HG02970 (cell line): ENCODE measurements around the gene SCUBE3.

Source experiments
- ATAC-seq: cut with Tn5 transposase; IDR thresholded peaks from one replicate; pipeline ENCODE4 v1.9.1; 2021; ENCODE audit warnings: mild to moderate bottlenecking, moderate library complexity, moderate number of reproducible peaks; ENCODE audit not compliant: unreplicated experiment, low FRiP score

Gene SCUBE3

GRCh38 chr6:35213824-35214756 is at the start of gene SCUBE3:
Gene SCUBE3, plus strand, starts transcription at chr6:35213956. Its CDS starts 463 bp downstream, at chr6:35214419.
- no peak for ATAC-seq

GRCh38 chr6:35164277-35164676 is 49.5 kb upstream of the SCUBE3 start:
- ATAC-seq = no peak

- no peak for ATAC-seq
Measured at GRCh38 chr6:35164868-35165267, 48.9 kb upstream of the SCUBE3 start.

GRCh38 chr6:35165630-35166071 is 48.1 kb upstream of the SCUBE3 start:
- ATAC-seq = no peak

- no peak for ATAC-seq
Measured at GRCh38 chr6:35166116-35166515, 47.6 kb upstream of the SCUBE3 start.

GRCh38 chr6:35166520-35166919 is 47.2 kb upstream of the SCUBE3 start:
- no peak for ATAC-seq

GRCh38 chr6:35167505-35167904 is 46.3 kb upstream of the SCUBE3 start:
- ATAC-seq = no peak

- no peak for ATAC-seq
Measured at GRCh38 chr6:35168461-35168861, 45.3 kb upstream of the SCUBE3 start.

- no peak for ATAC-seq
Measured at GRCh38 chr6:35170166-35170565, 43.6 kb upstream of the SCUBE3 start.

- ATAC-seq = no peak
Measured at GRCh38 chr6:35170891-35171290, 42.9 kb upstream of the SCUBE3 start.

- ATAC-seq = no peak
Measured at GRCh38 chr6:35173044-35173426, 40.7 kb upstream of the SCUBE3 start.

- no peak for ATAC-seq
Measured at GRCh38 chr6:35173427-35174087, 40.2 kb upstream of the SCUBE3 start.

- no peak for ATAC-seq
Measured at GRCh38 chr6:35174088-35174434, 39.7 kb upstream of the SCUBE3 start.

GRCh38 chr6:35174501-35174900 is 39.3 kb upstream of the SCUBE3 start:
- no peak for ATAC-seq

GRCh38 chr6:35176301-35177024 is 37.3 kb upstream of the SCUBE3 start:
- no peak for ATAC-seq

- no peak for ATAC-seq
Measured at GRCh38 chr6:35177157-35177556, 36.6 kb upstream of the SCUBE3 start.

GRCh38 chr6:35177596-35177995 is 36.2 kb upstream of the SCUBE3 start:
- ATAC-seq = no peak

GRCh38 chr6:35178012-35178411 is 35.7 kb upstream of the SCUBE3 start:
- no peak for ATAC-seq

GRCh38 chr6:35178932-35179832 is 34.6 kb upstream of the SCUBE3 start:
- no peak for ATAC-seq

- ATAC-seq = no peak
Measured at GRCh38 chr6:35179901-35180535, 33.7 kb upstream of the SCUBE3 start.
